Mucosa of rectum (tissue), 2 donors: ENCODE data around the gene AK1.
A peak's percentile ranks its signal among the peaks of the same experiment; 100 is the strongest.
"Not testable (repeated sequence)": the region's sequence is repeated elsewhere in the genome, so short reads cannot be mapped to it uniquely, and the experiment has no call there.

ENCODE experiments used
- H3K27ac ChIP-seq, 2 donors: one replicate each; pipeline ENCODE4 v1.7.0; 2013; ENCODE audit warnings: inconsistent platforms in 2 of 2, low read depth in 2 of 2, low read length in 2 of 2
- H3K27me3 ChIP-seq, 2 donors: one replicate each; pipeline ENCODE4 v1.7.0; 2013; ENCODE audit warnings: low read length in 2 of 2; ENCODE audit not compliant: control insufficient read depth in 2 of 2, insufficient read depth in 2 of 2
- H3K36me3 ChIP-seq, 2 donors: one replicate each; pipeline ENCODE4 v1.7.0; 2013; ENCODE audit warnings: low read length in 2 of 2; ENCODE audit not compliant: control insufficient read depth in 2 of 2, insufficient read depth in 2 of 2
- H3K4me1 ChIP-seq, 2 donors: one replicate each; pipeline ENCODE4 v1.7.0; 2013; ENCODE audit warnings: low read length in 2 of 2, mild to moderate bottlenecking in 1 of 2; ENCODE audit not compliant: control insufficient read depth in 2 of 2, insufficient read depth in 2 of 2
- H3K4me3 ChIP-seq, 2 donors: one replicate each; pipeline ENCODE4 v1.7.0; 2013; ENCODE audit warnings: low read length in 2 of 2
- H3K9ac ChIP-seq, 2 donors: one replicate each; pipeline ENCODE4 v1.7.0; 2013; ENCODE audit warnings: low read length in 2 of 2, low read depth in 1 of 2, mild to moderate bottlenecking in 1 of 2
- H3K9me3 ChIP-seq, 2 donors: one replicate each; pipeline ENCODE4 v1.7.0; 2013; ENCODE audit warnings: low read length in 2 of 2; ENCODE audit not compliant: control insufficient read depth in 2 of 2
- donor health status: healthy.
- donor health status: Normal muscosa, but diverticular disease.

The AK1 gene

DNA sequence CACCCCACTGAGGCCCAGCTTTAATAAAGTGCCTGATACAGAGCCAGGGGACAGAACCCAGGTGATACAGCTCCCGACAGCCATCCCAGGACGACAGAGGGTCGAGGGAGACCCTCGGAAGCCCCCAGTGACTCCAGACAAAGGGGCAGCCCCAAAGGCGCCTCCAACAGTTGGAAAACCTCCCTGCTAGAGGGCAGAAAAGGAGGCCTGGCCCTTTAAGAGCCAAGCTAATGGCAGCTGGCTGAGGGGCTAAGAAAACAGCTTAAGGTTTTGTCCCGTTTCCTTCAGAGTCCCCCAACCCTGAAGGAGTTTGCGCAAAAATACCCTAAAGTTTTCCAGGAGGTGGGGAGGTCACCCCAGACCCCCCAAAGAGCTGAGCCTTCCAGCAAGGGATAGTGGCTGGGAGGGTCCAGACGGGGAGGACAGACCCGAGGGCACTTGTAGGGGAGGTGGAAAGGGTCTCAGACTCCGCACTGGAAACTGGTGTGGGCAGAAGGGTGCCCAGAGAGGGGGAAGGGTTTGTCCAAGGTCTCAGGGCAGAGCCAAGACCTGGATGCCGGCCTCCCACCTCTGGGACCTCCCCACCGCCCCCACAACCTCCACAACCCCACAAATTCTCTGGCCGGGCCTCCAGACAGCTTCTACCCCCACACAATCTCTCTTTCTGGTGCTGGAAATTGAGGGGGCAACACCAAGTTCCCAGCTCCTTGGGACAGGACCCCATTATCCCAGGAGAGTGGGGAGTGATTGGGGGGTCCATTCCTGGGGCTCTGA is 8.2 kb upstream of the AK1 start:
- Histone ChIP-seq H3K9ac (no peak overlapping the region), H3K4me3 (no peak overlapping the region), H3K27me3 (no peaks in the 10 kb centered on the region), H3K27ac (no peak overlapping the region), H3K4me1 (peaks cover 3% of the 10 kb centered on the region in 2 donors), H3K36me3 (peaks cover 42 to 48% of the 10 kb centered on the region in 2 donors), H3K9me3 (no peaks in the 10 kb centered on the region)

DNA sequence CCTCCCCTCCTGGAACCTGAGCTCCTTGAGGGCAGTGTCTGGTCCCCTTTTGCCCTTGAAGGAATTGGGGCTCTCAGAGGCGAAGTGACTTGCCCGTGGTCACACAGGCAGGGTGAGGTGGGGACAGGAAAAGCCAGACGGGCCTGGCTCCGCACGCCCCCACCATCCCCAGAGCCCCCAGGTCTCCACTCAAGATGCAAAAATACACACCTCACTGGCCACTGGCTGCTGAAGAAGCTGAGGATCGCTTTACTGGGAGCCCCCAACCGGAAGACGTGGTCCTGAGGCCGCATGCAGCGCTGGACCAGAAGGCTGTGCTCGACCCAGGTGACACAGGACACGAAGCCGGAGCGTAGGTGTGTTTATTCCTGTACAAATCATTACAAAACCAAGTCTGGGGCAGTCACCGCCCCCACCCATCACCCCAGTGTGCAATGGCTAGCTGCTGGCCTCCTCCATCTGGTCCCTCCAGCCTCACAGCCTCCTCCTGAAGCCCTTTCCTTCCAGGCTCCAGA is 7.6 kb upstream of the AK1 start:
- Histone ChIP-seq H3K27me3 (no peaks in the 10 kb centered on the region), H3K9ac (no peak overlapping the region), H3K36me3 (peaks cover 36 to 42% of the 10 kb centered on the region in 2 donors), H3K9me3 (no peaks in the 10 kb centered on the region), H3K27ac (no peak overlapping the region), H3K4me1 (peaks cover 3% of the 10 kb centered on the region in 2 donors), H3K4me3 (no peak overlapping the region)

DNA sequence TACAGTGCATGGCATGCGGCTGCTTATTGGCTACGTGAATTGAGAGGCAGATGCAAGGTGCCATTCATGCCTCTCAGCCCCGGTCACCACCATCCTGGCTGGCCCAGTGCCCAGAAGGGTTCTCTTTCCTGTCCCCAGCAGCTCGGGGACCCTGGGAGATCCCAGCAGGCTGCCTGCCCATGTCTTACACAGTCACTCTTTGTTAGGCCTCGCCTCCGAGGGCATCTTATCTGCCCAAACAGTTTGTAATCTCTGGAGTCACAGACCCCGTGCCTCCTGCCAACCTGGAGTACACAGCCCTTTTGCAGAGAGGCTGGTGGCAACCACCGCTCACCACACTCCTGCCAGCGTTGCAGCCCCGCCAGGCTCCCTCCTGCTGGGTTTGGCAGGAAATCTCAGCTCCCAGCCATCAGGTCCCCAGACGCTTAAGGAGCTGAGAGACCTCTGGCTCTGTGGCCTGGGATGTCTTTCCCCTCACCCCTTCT is 7.0 kb upstream of the AK1 start:
- H3K4me1 ChIP-seq, result peaks cover 3% of the 10 kb centered on the region in 2 donors
- H3K27ac ChIP-seq, result no peak overlapping the region
- no peak overlapping the region for H3K9ac ChIP-seq
- peaks cover 33 to 39% of the 10 kb centered on the region in 2 donors for H3K36me3 ChIP-seq
- no peaks in the 10 kb centered on the region for H3K9me3 ChIP-seq
- no peak overlapping the region for H3K4me3 ChIP-seq
- no peaks in the 10 kb centered on the region for H3K27me3 ChIP-seq

DNA sequence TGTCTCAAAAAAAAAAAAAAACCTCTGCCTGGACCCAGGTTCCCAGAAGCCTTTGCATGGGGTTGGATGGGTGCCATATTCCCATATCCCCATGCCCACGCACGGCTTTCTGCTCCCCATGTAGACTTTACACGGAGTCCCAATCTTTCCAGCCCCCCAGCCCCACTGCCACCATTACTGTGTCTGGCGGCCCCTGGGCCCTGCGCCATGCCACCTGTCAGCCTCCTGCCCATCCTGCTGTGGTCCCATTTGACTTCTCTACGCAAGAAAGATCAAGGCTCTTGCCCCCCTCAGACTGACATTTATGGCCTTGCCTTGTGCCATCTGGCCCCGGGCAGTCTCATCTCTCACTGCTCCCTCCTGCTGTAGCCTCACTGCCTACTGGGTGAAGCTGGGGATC is 6.5 kb upstream of the AK1 start:
- H3K9me3 ChIP-seq, result no peaks in the 10 kb centered on the region
- peaks cover 3% of the 10 kb centered on the region in 2 donors for H3K4me1 ChIP-seq
- H3K4me3 ChIP-seq, result no peak overlapping the region
- H3K27me3 ChIP-seq, result no peaks in the 10 kb centered on the region
- H3K27ac ChIP-seq, result no peak overlapping the region
- peaks cover 33 to 39% of the 10 kb centered on the region in 2 donors for H3K36me3 ChIP-seq
- no peak overlapping the region for H3K9ac ChIP-seq

DNA sequence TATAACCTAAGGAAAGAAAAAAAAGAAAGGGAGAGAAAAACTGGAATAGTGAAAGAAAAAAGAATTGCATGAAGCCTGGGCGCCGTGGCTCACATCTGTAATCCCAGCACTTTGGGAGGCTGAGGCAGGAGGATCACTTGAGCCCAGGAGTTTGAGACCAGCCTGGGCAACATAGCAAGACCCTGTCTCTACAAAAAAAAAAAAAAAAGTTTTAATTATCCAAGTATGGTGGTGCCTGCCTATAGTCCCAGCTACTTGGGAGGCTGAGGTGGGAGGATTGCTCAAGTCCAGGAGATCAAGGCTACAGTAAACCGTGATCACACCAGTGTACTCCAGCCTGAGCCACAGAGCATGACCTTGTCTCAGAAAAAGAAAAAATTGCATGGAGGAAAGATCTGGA is 4.2 kb upstream of the AK1 start:
- H3K27ac ChIP-seq, H3K4me3 ChIP-seq, H3K27me3 ChIP-seq, H3K9me3 ChIP-seq, H3K9ac ChIP-seq: not testable (repeated sequence)
- Histone ChIP-seq H3K4me1 (peaks cover 16 to 21% of the 10 kb centered on the region in 2 donors), H3K36me3 (peaks cover 20 to 25% of the 10 kb centered on the region in 2 donors)

DNA sequence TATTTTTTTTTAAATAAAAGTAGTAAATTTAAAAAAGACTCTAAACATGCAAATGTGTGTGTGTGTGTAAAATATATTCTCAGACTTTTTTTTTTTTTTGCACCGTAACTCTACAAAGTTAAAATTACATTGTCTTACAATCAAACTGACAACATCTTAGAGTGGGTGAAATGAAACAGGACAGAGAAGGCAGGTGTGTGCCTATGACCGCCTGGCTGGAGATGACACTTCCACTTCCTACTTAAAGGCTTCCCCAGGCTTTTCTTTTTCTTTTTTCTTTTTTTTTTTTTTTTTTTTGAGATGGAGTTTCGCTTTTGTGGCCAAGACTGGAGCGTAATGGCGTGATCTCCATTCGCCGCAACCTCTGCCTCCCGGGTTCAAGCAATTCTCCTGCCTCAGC is 2.7 kb upstream of the AK1 start:
- H3K36me3 ChIP-seq, result peaks cover 9 to 15% of the 10 kb centered on the region in 2 donors
- no peak overlapping the region for H3K27ac ChIP-seq
- H3K9ac ChIP-seq, result no peak overlapping the region
- peaks cover 29 to 35% of the 10 kb centered on the region in 2 donors for H3K4me1 ChIP-seq
- no peaks in the 10 kb centered on the region for H3K27me3 ChIP-seq
- no peaks in the 10 kb centered on the region for H3K9me3 ChIP-seq
- no peak overlapping the region for H3K4me3 ChIP-seq

DNA sequence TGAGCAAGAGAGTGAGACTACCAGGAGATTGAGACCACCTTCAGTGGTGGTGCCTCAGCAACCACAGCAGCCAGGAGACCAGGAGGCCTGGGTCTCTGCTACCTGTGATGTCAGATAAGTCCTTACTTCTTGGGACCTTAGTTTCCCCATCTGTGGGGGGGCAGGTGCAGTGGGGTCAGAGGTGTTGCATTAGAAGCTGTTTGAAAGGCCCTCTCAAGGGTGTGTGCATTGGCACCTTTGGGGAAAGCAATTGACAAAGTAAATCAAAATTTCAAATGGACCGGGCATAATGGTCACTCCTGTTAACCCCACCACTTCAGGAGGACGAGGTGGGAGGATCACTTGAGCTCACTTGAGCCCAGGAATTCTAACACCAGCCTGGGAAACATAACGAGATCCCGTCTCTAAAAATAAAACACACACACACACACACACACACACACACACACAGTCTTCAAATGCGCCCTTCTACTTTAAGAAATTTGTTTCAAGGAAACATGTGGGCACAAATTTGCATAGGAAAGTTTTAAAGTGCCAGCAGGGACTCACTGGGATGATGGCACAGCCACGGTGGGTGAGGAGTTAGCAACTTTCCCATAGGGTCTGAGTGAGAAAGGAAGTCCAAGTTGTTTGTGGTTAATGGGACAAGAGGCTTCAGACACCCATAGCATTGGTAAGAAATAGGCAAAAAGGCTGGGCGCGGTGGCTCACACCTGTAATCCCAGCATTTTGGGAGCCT is 1.3 kb upstream of the AK1 start:
- Histone ChIP-seq H3K4me3 (no peak overlapping the region), H3K9me3 (no peaks in the 10 kb centered on the region), H3K27ac (no peak overlapping the region), H3K27me3 (no peaks in the 10 kb centered on the region), H3K4me1 (peaks cover 41% of the 10 kb centered on the region in 2 donors), H3K36me3 (peaks cover 0 to 3% of the 10 kb centered on the region in 2 donors), H3K9ac (no peak overlapping the region)

DNA sequence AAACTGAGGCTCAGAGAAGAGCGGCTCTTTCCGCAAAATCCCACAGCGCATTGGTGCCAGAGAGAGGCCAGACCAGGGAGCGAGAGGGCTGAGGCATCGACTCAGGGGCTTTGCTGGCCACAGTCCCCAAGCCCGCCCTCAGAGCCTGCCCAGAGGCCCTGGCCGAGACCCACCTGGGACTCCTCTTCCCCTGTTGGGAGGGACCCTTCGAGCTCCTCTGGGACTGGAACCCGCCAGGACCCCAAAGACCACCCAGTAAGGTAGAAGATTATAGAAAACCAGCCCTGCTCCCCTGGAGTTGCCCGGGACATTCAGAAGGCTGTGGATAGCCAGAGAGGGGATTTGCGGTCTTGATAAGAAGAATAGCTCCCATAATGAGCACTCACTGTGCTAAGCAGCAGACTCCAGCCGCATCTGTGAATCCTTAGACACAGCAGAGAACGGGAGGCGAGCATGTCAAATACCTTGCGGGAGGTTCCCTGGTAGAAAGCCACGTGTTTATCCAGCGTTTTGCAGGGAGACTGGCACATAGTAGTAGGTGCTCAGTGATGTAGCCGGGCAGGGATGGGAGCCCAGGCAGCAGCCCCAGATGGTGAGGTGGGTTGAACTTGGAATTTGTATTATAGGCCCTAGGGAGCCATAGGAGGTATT is 651 bp upstream of the AK1 start:
- H3K4me3 ChIP-seq, result peak overlapping the region; percentile 59 to 77
- peaks cover 43% of the 10 kb centered on the region in 2 donors for H3K4me1 ChIP-seq
- H3K9ac ChIP-seq, result peak overlapping the region; percentile 66 to 67
- no peaks in the 10 kb centered on the region for H3K9me3 ChIP-seq
- H3K27ac ChIP-seq, result peak overlapping the region; percentile 67 to 68
- no peaks in the 10 kb centered on the region for H3K27me3 ChIP-seq
- H3K36me3 ChIP-seq, result peaks cover 0 to 3% of the 10 kb centered on the region in 2 donors

DNA sequence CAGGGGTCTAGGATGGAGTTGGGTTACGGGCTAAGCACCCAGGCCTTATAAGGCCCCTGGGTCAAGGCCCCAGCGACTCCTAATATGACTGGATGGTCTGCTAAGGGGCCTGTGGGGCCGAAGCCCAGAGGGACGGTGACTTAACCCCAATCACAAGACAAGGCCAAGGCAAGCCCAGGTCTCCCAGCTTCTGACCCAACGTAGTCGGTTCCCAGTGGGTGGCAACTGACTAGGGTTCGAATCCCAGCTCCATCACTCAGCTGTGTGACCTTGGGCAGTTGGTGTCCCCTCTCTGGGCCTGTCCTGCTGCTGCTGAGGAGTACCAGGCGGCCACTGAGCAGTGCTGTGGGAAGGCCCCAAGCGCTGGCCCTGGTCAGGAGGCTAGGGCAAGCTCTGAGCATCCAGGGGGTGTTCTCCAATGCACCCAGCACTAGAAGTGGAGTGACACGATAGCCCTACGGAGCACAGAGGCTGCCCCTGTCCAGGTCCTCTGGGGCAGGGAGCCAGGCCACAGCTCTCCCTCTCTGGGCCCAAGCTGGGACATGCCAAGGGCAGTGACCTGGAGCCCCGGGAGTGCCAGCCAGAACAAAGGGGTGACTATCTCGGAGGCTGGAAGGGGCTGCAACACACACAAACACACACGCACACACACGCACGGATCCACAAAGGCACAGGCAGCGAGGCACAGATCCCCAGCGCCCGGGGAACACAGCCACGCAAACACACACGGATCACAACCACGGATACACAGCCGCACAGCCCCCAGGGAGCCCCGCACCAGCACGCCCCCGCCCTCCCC is 512 bp downstream of the AK1 start:
- Histone ChIP-seq H3K4me3 (peak overlapping the region; percentile 59 to 69), H3K4me1 (peaks cover 39 to 40% of the 10 kb centered on the region in 2 donors), H3K9me3 (no peaks in the 10 kb centered on the region), H3K9ac (peak overlapping the region; percentile 52 to 60), H3K27me3 (no peaks in the 10 kb centered on the region), H3K36me3 (peaks cover 2 to 7% of the 10 kb centered on the region in 2 donors), H3K27ac (peak overlapping the region; percentile 67 to 68)
